ENCODE measurements around the gene EMID1. TPM values are rescaled to one million over a fixed set of nuclear protein-coding genes. Genes with fewer than 3 reads are reported as not detected.

Gene EMID1
- total RNA-seq, 1 experiment from 2014 or later = 9.6 TPM

DNA sequence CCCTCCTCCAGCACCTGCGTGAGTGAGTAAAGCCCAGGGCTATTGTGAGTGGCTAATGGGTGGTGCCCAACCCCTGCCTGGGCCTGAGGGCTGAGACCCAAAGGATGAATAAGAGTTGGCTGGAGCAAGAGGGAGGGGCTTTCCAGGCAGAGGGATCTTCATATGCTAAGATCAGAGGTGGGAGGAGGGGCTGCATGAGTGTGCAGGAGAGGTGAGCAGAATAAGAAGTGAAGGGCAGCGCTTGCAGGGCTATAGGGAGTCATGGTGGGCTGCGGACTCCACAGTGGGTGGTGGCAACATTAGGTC is 3.9 kb downstream of the EMID1 start:
- no peak overlapping the region for H3K4me3 ChIP-seq (replicated peaks in 1 of 2; ENCODE audit: low read depth in 1 of 2, low read length in 2 of 2)
- TF ChIP-seq SP1 (IDR thresholded peaks at IDR 0.05; ENCODE audit: low read depth) = no peak
- no peak for TF ChIP-seq EZH2 (IDR thresholded peaks at IDR 0.05)
- TF ChIP-seq SIN3A (IDR thresholded peaks at IDR 0.05; ENCODE audit: low read depth) = no peak
- no peak for TF ChIP-seq REST (IDR thresholded peaks at IDR 0.05; ENCODE audit: low read depth)
- TF ChIP-seq, protein P1, sequence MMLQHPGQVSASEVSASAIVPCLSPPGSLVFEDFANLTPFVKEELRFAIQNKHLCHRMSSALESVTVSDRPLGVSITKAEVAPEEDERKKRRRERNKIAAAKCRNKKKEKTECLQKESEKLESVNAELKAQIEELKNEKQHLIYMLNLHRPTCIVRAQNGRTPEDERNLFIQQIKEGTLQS (IDR thresholded peaks at IDR 0.05) = no peak
- TF ChIP-seq ELF1 (IDR thresholded peaks at IDR 0.05; ENCODE audit: borderline replicate concordance, low read depth) = no peak
- TF ChIP-seq EZH2phosphoT487 (IDR thresholded peaks at IDR 0.05; ENCODE audit: borderline replicate concordance) = no peak
- no peak for TF ChIP-seq POLR2AphosphoS5 (IDR thresholded peaks at IDR 0.05; ENCODE audit: low read depth, low read length)
- TF ChIP-seq FOSL1 (IDR thresholded peaks at IDR 0.05; ENCODE audit: low read depth) = no peak
- H3K9ac ChIP-seq (ENCODE audit: low read length) = no peak overlapping the region
- RAD21 ChIA-PET (ENCODE audit: low non-redundant PET in 1 of 2, low total read pairs in 2 of 2, uncharacterized antibody in 2 of 2, unreplicated experiment in 2 of 2) = interaction anchor here in 1 of 2 experiments (0.7 kb wide), 1 partner anchor 151 kb away, joined by 3 read pairs; no protein-coding TSS in a partner anchor
- DNase-seq (ENCODE audit: low read depth, low spot score) (no peak), ATAC-seq (no peak)
- BruUV-seq (replicated peaks) = no TSS peak
- H3K79me2 ChIP-seq (ENCODE audit: insufficient read depth, low read length) = no peaks in the 10 kb centered on the region
- H3K36me3 ChIP-seq (ENCODE audit: control insufficient read depth in 1 of 2, insufficient read depth in 2 of 2, low read length in 2 of 2) = no peaks in the 10 kb centered on the region
- no peak overlapping the region for H3K27ac ChIP-seq (ENCODE audit: low read depth, low read length)
- POLR2A ChIA-PET = no interaction called here
- peaks cover 4 to 18% of the 10 kb centered on the region in 2 experiments; a peak in 3 of 4 replicates for H3K4me1 ChIP-seq (ENCODE audit: control insufficient read depth in 1 of 2, insufficient read depth in 2 of 2, low read length in 2 of 2)
- intact Hi-C loops (cut with micrococcal nuclease) = loop anchor here (5.0 kb wide), 1 partner anchor 148 kb away; no protein-coding TSS in a partner anchor
- no peaks in the 10 kb centered on the region for H3K27me3 ChIP-seq (ENCODE audit: insufficient read depth, low read length)
- no peak overlapping the region for H2AFZ ChIP-seq (ENCODE audit: low read depth, low read length, poor library complexity, severe bottlenecking)
- no peaks in the 10 kb centered on the region for H3K9me2 ChIP-seq (ENCODE audit: insufficient read depth)
- CTCF ChIA-PET = no interaction called here
- H3K9me3 ChIP-seq (ENCODE audit: control insufficient read depth in 1 of 2, insufficient read depth in 1 of 2, low read depth in 1 of 2, low read length in 2 of 2) = no peaks in the 10 kb centered on the region
- H4K20me1 ChIP-seq (ENCODE audit: insufficient read depth) = no peaks in the 10 kb centered on the region
- H3K4me2 ChIP-seq (ENCODE audit: low read length) = no peak overlapping the region
